OCI-LY1 (cell line): Measurements from ENCODE around the gene C12orf75.

Source experiments
- H2AFZ ChIP-seq: fragments of 200-600 bp; sonication (generic), shearing (Covaris generic); 2 replicates; pipeline ENCODE4 v1.6.0; 2014; ENCODE audit warnings: antibody characterized with exemption, mild to moderate bottlenecking, low read length
- H3F3A ChIP-seq: fragments of 200-600 bp; sonication (generic), shearing (Covaris generic); 2 replicates; pipeline ENCODE4 v1.6.0; 2014; ENCODE audit warnings: mild to moderate bottlenecking, antibody characterized with exemption, low read length, moderate library complexity; ENCODE audit not compliant: insufficient read depth
- H3K27ac ChIP-seq: fragments of 200-600 bp; sonication (generic); 2 replicates; pipeline ENCODE4 v1.5.1; 2014; ENCODE audit warnings: low read length, mixed run types, mild to moderate bottlenecking, low read depth; ENCODE audit not compliant: poor library complexity, severe bottlenecking
- H3K27me3 ChIP-seq: fragments of 200-600 bp; sonication (generic); 2 replicates; pipeline ENCODE4 v1.6.0; 2014; ENCODE audit warnings: antibody characterized with exemption, mild to moderate bottlenecking, low read length, moderate library complexity; ENCODE audit not compliant: insufficient read depth
- H3K36me3 ChIP-seq: fragments of 200-600 bp; sonication (generic); 2 replicates; pipeline ENCODE4 v1.6.1; 2014; ENCODE audit warnings: mild to moderate bottlenecking, antibody characterized with exemption, low read length, moderate library complexity, mixed read lengths; ENCODE audit not compliant: insufficient read depth
- H3K4me1 ChIP-seq: fragments of 200-600 bp; sonication (generic); 2 replicates; pipeline ENCODE4 v1.5.1; 2014; ENCODE audit warnings: mild to moderate bottlenecking, low read length, moderate library complexity; ENCODE audit not compliant: insufficient read depth, severe bottlenecking
- H3K4me2 ChIP-seq: fragments of 200-600 bp; sonication (generic), shearing (Covaris generic); 2 replicates; pipeline ENCODE4 v1.6.1; 2014; ENCODE audit warnings: low read length
- H3K4me3 ChIP-seq: fragments of 200-600 bp; sonication (generic); 2 replicates; pipeline ENCODE4 v1.5.1; 2014; ENCODE audit warnings: low read length, low read depth, mild to moderate bottlenecking, mixed read lengths; ENCODE audit not compliant: poor library complexity, severe bottlenecking
- H3K79me2 ChIP-seq: fragments of 200-600 bp; shearing (Covaris generic); 2 replicates; pipeline ENCODE4 v1.6.1; 2016; ENCODE audit warnings: mixed run types, low read length, mixed read lengths; ENCODE audit not compliant: insufficient read depth
- H3K9ac ChIP-seq: fragments of 200-600 bp; sonication (generic), shearing (Covaris generic); 2 replicates; pipeline ENCODE4 v1.6.1; 2014; ENCODE audit warnings: mild to moderate bottlenecking, low read length, mixed read lengths
- H3K9me2 ChIP-seq: fragments of 200-600 bp; sonication (generic), shearing (Covaris generic); 2 replicates; pipeline ENCODE4 v1.6.1; 2014; ENCODE audit warnings: low read depth, mild to moderate bottlenecking, low read length, mixed read lengths
- H3K9me3 ChIP-seq: fragments of 200-600 bp; shearing (Covaris generic); 2 replicates; pipeline ENCODE4 v1.6.1; 2014; ENCODE audit warnings: low read length, mixed read lengths
- H4K20me1 ChIP-seq: fragments of 200-600 bp; sonication (generic), shearing (Covaris generic); 2 replicates; pipeline ENCODE4 v1.6.0; 2016; ENCODE audit warnings: mild to moderate bottlenecking, low read length; ENCODE audit not compliant: insufficient read depth
- CTCF ChIP-seq: fragments of 200-600 bp; sonication (generic), shearing (Covaris generic); IDR thresholded peaks from 2 replicates; pipeline ENCODE4 v1.5.1; 2017; ENCODE audit warnings: mild to moderate bottlenecking, antibody characterized with exemption, low read length, moderate library complexity, mixed read lengths
- EZH2 ChIP-seq: fragments of 200-600 bp; sonication (generic), shearing (Covaris generic); IDR thresholded peaks from 2 replicates; pipeline ENCODE4 v1.8.0; 2017; ENCODE audit warnings: borderline replicate concordance, mixed run types, mild to moderate bottlenecking, antibody characterized with exemption, low read length, moderate library complexity, mixed read lengths

The C12orf75 gene

GRCh38 chr12:105293187-105293586, 37.3 kb upstream of the C12orf75 start:
- H3K9ac ChIP-seq = no peak overlapping the region
- H3K36me3 ChIP-seq = no peaks in the 10 kb centered on the region
- H3K9me3 ChIP-seq = no peaks in the 10 kb centered on the region
- no peak overlapping the region for H2AFZ ChIP-seq
- no peak overlapping the region for H3K4me2 ChIP-seq
- no peaks in the 10 kb centered on the region for H3K4me1 ChIP-seq
- H3K79me2 ChIP-seq = no peaks in the 10 kb centered on the region
- H4K20me1 ChIP-seq = no peaks in the 10 kb centered on the region
- no peaks in the 10 kb centered on the region for H3K27me3 ChIP-seq
- TF ChIP-seq EZH2 = no peak
- no peak for TF ChIP-seq CTCF
- H3K27ac ChIP-seq = no peak overlapping the region
- no peaks in the 10 kb centered on the region for H3F3A ChIP-seq
- H3K4me3 ChIP-seq = no peak overlapping the region
- H3K9me2 ChIP-seq = no peaks in the 10 kb centered on the region

GRCh38 chr12:105294161-105294560, 36.3 kb upstream of the C12orf75 start:
- Histone ChIP-seq H2AFZ (no peak overlapping the region), H3K4me2 (no peak overlapping the region), H3K27me3 (no peaks in the 10 kb centered on the region), H3K36me3 (no peaks in the 10 kb centered on the region), H3K79me2 (no peaks in the 10 kb centered on the region), H3F3A (no peaks in the 10 kb centered on the region), H3K27ac (no peak overlapping the region), H3K9me3 (no peaks in the 10 kb centered on the region), H3K4me3 (no peak overlapping the region), H3K4me1 (no peaks in the 10 kb centered on the region), H4K20me1 (no peaks in the 10 kb centered on the region), H3K9ac (no peak overlapping the region), H3K9me2 (no peaks in the 10 kb centered on the region)
- TF ChIP-seq EZH2 = no peak
- TF ChIP-seq CTCF = no peak

- no peak for TF ChIP-seq EZH2
- no peak for TF ChIP-seq CTCF
- Histone ChIP-seq H2AFZ (no peak overlapping the region), H4K20me1 (no peaks in the 10 kb centered on the region), H3K27ac (no peak overlapping the region), H3K4me3 (no peak overlapping the region), H3K79me2 (no peaks in the 10 kb centered on the region), H3K9me3 (no peaks in the 10 kb centered on the region), H3K27me3 (no peaks in the 10 kb centered on the region), H3F3A (no peaks in the 10 kb centered on the region), H3K9me2 (no peaks in the 10 kb centered on the region), H3K4me2 (no peak overlapping the region), H3K9ac (no peak overlapping the region), H3K4me1 (no peaks in the 10 kb centered on the region), H3K36me3 (no peaks in the 10 kb centered on the region)
Measured at GRCh38 chr12:105294886-105295479, 35.5 kb upstream of the C12orf75 start.
